Astrocyte (in vitro differentiated cells and primary cell): ENCODE measurements around the gene GYS1. TPM values are rescaled to one million over a fixed set of nuclear protein-coding genes. Genes with fewer than 3 reads are reported as not detected.
A peak's percentile ranks its signal among the peaks of the same experiment; 100 is the strongest.

Experiments
- DNase-seq: peaks from one replicate; pipeline ENCODE4 v3.0.0-alpha.2; 2010; ENCODE audit warnings: low read depth
- FAIRE-seq: peaks from 2 replicates; lab custom pipeline; 2011; peaks lifted over from hg19 to GRCh38; lab: Jason Lieb, UNC
- H2AFZ ChIP-seq: 2 replicates; pipeline ENCODE4 v1.6.0; 2012; ENCODE audit warnings: low read depth, low read length, inconsistent platforms
- H3K27ac ChIP-seq: 2 replicates; pipeline ENCODE4 v1.5.1; 2011; ENCODE audit warnings: low read depth, low read length, inconsistent platforms
- H3K27me3 ChIP-seq: 2 replicates; pipeline ENCODE4 v1.6.0; 2011; ENCODE audit warnings: low read length, inconsistent platforms; ENCODE audit not compliant: insufficient read depth
- H3K36me3 ChIP-seq: 2 replicates; pipeline ENCODE4 v1.5.1; 2011; ENCODE audit warnings: low read length, inconsistent platforms; ENCODE audit not compliant: insufficient read depth
- H3K4me1 ChIP-seq: 2 replicates; pipeline ENCODE4 v1.5.1; 2011; ENCODE audit warnings: low read length, inconsistent platforms; ENCODE audit not compliant: insufficient read depth
- H3K4me2 ChIP-seq: 2 replicates; pipeline ENCODE4 v1.6.0; 2012; ENCODE audit warnings: low read length, inconsistent platforms
- H3K4me3 ChIP-seq: 2 replicates; pipeline ENCODE4 v1.5.1; 2011; ENCODE audit warnings: low read depth, mild to moderate bottlenecking, low read length, inconsistent platforms; ENCODE audit not compliant: insufficient read depth
- H3K79me2 ChIP-seq: 2 replicates; pipeline ENCODE4 v1.6.0; 2012; ENCODE audit warnings: mild to moderate bottlenecking, low read length, inconsistent platforms; ENCODE audit not compliant: insufficient read depth
- H3K9ac ChIP-seq: 2 replicates; pipeline ENCODE4 v1.6.0; 2012; ENCODE audit warnings: mild to moderate bottlenecking, low read length, inconsistent platforms
- H3K9me3 ChIP-seq: 2 replicates; pipeline ENCODE4 v1.5.1; 2012; ENCODE audit warnings: low read depth, mild to moderate bottlenecking, low read length, inconsistent platforms; ENCODE audit not compliant: insufficient read depth
- H4K20me1 ChIP-seq: 2 replicates; pipeline ENCODE4 v1.6.0; 2012; ENCODE audit warnings: low read length, inconsistent platforms; ENCODE audit not compliant: insufficient read depth
- H3K27ac Mint-ChIP-seq: one replicate; pipeline ENCODE4 v1.8.0; 2021; ENCODE audit warnings: mild to moderate bottlenecking, mixed read lengths; ENCODE audit not compliant: unreplicated experiment
- H3K27me3 Mint-ChIP-seq: one replicate; pipeline ENCODE4 v1.8.0; 2021; ENCODE audit warnings: low read depth, mixed read lengths; ENCODE audit not compliant: unreplicated experiment
- H3K36me3 Mint-ChIP-seq: one replicate; pipeline ENCODE4 v1.8.0; 2021; ENCODE audit warnings: low read depth, mixed read lengths; ENCODE audit not compliant: unreplicated experiment
- H3K4me1 Mint-ChIP-seq: one replicate; pipeline ENCODE4 v1.8.0; 2021; ENCODE audit warnings: low read depth, mixed read lengths; ENCODE audit not compliant: unreplicated experiment
- H3K4me3 Mint-ChIP-seq: one replicate; pipeline ENCODE4 v1.8.0; 2021; ENCODE audit warnings: mild to moderate bottlenecking, moderate library complexity, mixed read lengths; ENCODE audit not compliant: unreplicated experiment
- H3K9me3 Mint-ChIP-seq: one replicate; pipeline ENCODE4 v1.8.0; 2021; ENCODE audit warnings: mild to moderate bottlenecking, mixed read lengths; ENCODE audit not compliant: unreplicated experiment
- CTCF ChIP-seq: IDR thresholded peaks from 2 replicates; pipeline ENCODE4 v1.5.1; 2011; ENCODE audit warnings: low read depth, mild to moderate bottlenecking, inconsistent platforms, low read length, moderate library complexity; ENCODE audit not compliant: insufficient read depth
- EZH2 ChIP-seq: IDR thresholded peaks from 2 replicates; pipeline ENCODE4 v1.6.1; 2012; ENCODE audit warnings: mild to moderate bottlenecking, low read length, inconsistent platforms; ENCODE audit not compliant: insufficient read depth
- total RNA-seq: library from RNA; stranded (reverse); gene quantifications from 2 replicates; pipeline ENCODE4 v1.2.1, GENCODE V29; 2021

GYS1 gene
- total RNA-seq, 1 donor from 2014 or later, result 86.0 TPM

- H3K36me3 ChIP-seq, result peaks cover 9% of the 10 kb centered on the region
- H3K4me3 Mint-ChIP-seq, result no peak overlapping the region
- H3K4me1 Mint-ChIP-seq, result peaks cover 14% of the 10 kb centered on the region
- no peak for TF ChIP-seq CTCF
- TF ChIP-seq EZH2, result no peak
- H3K27me3 Mint-ChIP-seq, result no peaks in the 10 kb centered on the region
- H3K27me3 ChIP-seq, result no peaks in the 10 kb centered on the region
- no peak for FAIRE-seq
- no peak overlapping the region for H3K4me3 ChIP-seq
- H3K36me3 Mint-ChIP-seq, result peaks cover 15% of the 10 kb centered on the region
- H3K9ac ChIP-seq, result no peak overlapping the region
- DNase-seq, result no peak
- no peak overlapping the region for H2AFZ ChIP-seq
- H3K4me1 ChIP-seq, result peaks cover 13% of the 10 kb centered on the region
- no peak overlapping the region for H3K27ac ChIP-seq
- H3K4me2 ChIP-seq, result no peak overlapping the region
- H3K9me3 Mint-ChIP-seq, result peaks cover 2% of the 10 kb centered on the region
- no peaks in the 10 kb centered on the region for H3K9me3 ChIP-seq
- no peak overlapping the region for H3K27ac Mint-ChIP-seq
- peaks cover 33% of the 10 kb centered on the region for H3K79me2 ChIP-seq
- peaks cover 27% of the 10 kb centered on the region for H4K20me1 ChIP-seq
These were observed 4.2 kb downstream of the GYS1 start for GRCh38 chr19:48988860-48989259.

GRCh38 chr19:48988286-48988685, 4.8 kb downstream of the GYS1 start:
- FAIRE-seq, result no peak
- Mint-ChIP-seq H3K27ac (no peak overlapping the region), H3K4me3 (no peak overlapping the region), H3K36me3 (peaks cover 15% of the 10 kb centered on the region), H3K27me3 (no peaks in the 10 kb centered on the region), H3K9me3 (peaks cover 2% of the 10 kb centered on the region), H3K4me1 (peaks cover 14% of the 10 kb centered on the region)
- Histone ChIP-seq H3K27me3 (no peaks in the 10 kb centered on the region), H3K27ac (no peak overlapping the region), H3K9ac (no peak overlapping the region), H4K20me1 (peaks cover 27% of the 10 kb centered on the region), H3K4me1 (peaks cover 13% of the 10 kb centered on the region), H3K4me2 (no peak overlapping the region), H2AFZ (no peak overlapping the region), H3K4me3 (no peak overlapping the region), H3K9me3 (no peaks in the 10 kb centered on the region), H3K79me2 (peaks cover 31% of the 10 kb centered on the region), H3K36me3 (peaks cover 9% of the 10 kb centered on the region)
- TF ChIP-seq EZH2, result no peak
- no peak for TF ChIP-seq CTCF
- DNase-seq, result no peak

GRCh38 chr19:48987323-48987722, 5.8 kb downstream of the GYS1 start:
- Histone ChIP-seq H3K9ac (no peak overlapping the region), H3K79me2 (peaks cover 23% of the 10 kb centered on the region), H3K4me1 (peaks cover 13% of the 10 kb centered on the region), H3K27ac (no peak overlapping the region), H3K4me2 (no peak overlapping the region), H3K36me3 (peaks cover 14% of the 10 kb centered on the region), H3K4me3 (no peak overlapping the region), H3K9me3 (no peaks in the 10 kb centered on the region), H4K20me1 (peaks cover 27% of the 10 kb centered on the region), H3K27me3 (no peaks in the 10 kb centered on the region), H2AFZ (no peak overlapping the region)
- H3K4me1 Mint-ChIP-seq, result peaks cover 14% of the 10 kb centered on the region
- TF ChIP-seq EZH2 (no peak), CTCF (no peak)
- no peak overlapping the region for H3K27ac Mint-ChIP-seq
- peak overlapping the region; percentile 70 for H3K4me3 Mint-ChIP-seq
- DNase-seq, result no peak
- FAIRE-seq, result no peak
- peaks cover 18% of the 10 kb centered on the region for H3K36me3 Mint-ChIP-seq
- H3K9me3 Mint-ChIP-seq, result peaks cover 2% of the 10 kb centered on the region
- no peaks in the 10 kb centered on the region for H3K27me3 Mint-ChIP-seq
